B cell (primary cell): ENCODE results near the gene LRP5. TPM values are rescaled to one million over a fixed set of nuclear protein-coding genes. Genes with fewer than 3 reads are reported as not detected.

Source experiments
- ATAC-seq: fragments of 200-7000 bp; cut with Tn5 transposase; one replicate; pipeline ENCODE4 v1.10.0; 2021; ENCODE audit warnings: low read depth, mild to moderate bottlenecking, moderate number of reproducible peaks, moderate library complexity
- CTCF ChIA-PET: fragments of 350-600 bp; sonication (Branson Sonifier 250); formaldehyde crosslinking; loops from one replicate; lab custom pipeline; 2021; ENCODE audit warnings: antibody characterized with exemption, inconsistent platforms; lab: Charles Lee
- POLR2A ChIA-PET: fragments of 350-600 bp; sonication (Branson Sonifier 250); formaldehyde crosslinking; loops from one replicate; lab custom pipeline; 2021; ENCODE audit warnings: antibody characterized with exemption; lab: Charles Lee
- DNase-seq: peaks from one replicate; pipeline ENCODE4 v3.0.0; 2013
- H2AFZ ChIP-seq: 2 replicates; pipeline ENCODE4 v1.6.1; 2012; ENCODE audit warnings: mild to moderate bottlenecking, low read depth, low read length; ENCODE audit not compliant: insufficient read depth, poor library complexity, severe bottlenecking
- H3K27ac ChIP-seq, 2 donors: 1 replicate in 1 of 2; 2 replicates in 1 of 2; pipeline ENCODE4 v1.5.1; 2012 to 2013; ENCODE audit warnings: low read length in 2 of 2, mild to moderate bottlenecking in 2 of 2, moderate library complexity in 1 of 2
- H3K27me3 ChIP-seq, 4 experiments: fragments of 200-600 bp in 1 of 4; sonication (generic) in 1 of 4; replicated peaks in 1 of 4; 1 replicate in 2 of 4; 2 replicates in 2 of 4; pipeline versions ENCODE4 v1.6.1 to v1.7.0; 2013 to 2016; ENCODE audit warnings: low read length in 3 of 4, mild to moderate bottlenecking in 2 of 4, mixed read lengths in 1 of 4, moderate library complexity in 1 of 4; ENCODE audit not compliant: insufficient read depth in 4 of 4, control insufficient read depth in 3 of 4; ENCODE audit errors: control extremely low read depth in 1 of 4
- H3K36me3 ChIP-seq, 2 experiments: replicated peaks in 1 of 2; 1 replicate in 1 of 2; 2 replicates in 1 of 2; pipeline versions ENCODE4 v1.6.1 to v1.7.1; 2013; ENCODE audit warnings: low read length in 1 of 2; ENCODE audit not compliant: insufficient read depth in 2 of 2, control insufficient read depth in 1 of 2; ENCODE audit errors: control extremely low read depth in 1 of 2, extremely low read depth in 1 of 2
- H3K4me1 ChIP-seq, 2 donors: fragments of 200-600 bp in 1 of 2; sonication (generic) in 1 of 2; 1 replicate in 1 of 2; 2 replicates in 1 of 2; pipeline versions ENCODE4 v1.5.1 to v1.6.1; 2013 to 2017; ENCODE audit warnings: low read length in 2 of 2; ENCODE audit not compliant: control insufficient read depth in 2 of 2, insufficient read depth in 2 of 2
- H3K4me2 ChIP-seq: replicated peaks from 2 replicates; pipeline ENCODE3; 2012; ENCODE audit warnings: mild to moderate bottlenecking, low read depth, low read length; ENCODE audit not compliant: poor library complexity, severe bottlenecking
- H3K4me3 ChIP-seq, 5 experiments: fragments of 200-600 bp in 1 of 5; sonication (generic) in 1 of 5; 1 replicate in 3 of 5; 2 replicates in 2 of 5; pipeline versions ENCODE4 v1.5.1 to v1.7.0; 2011 to 2016; ENCODE audit warnings: low read length in 4 of 5, mild to moderate bottlenecking in 4 of 5, low read depth in 2 of 5, control low read depth in 1 of 5, moderate library complexity in 1 of 5; ENCODE audit not compliant: insufficient read depth in 1 of 5; ENCODE audit errors: control extremely low read depth in 1 of 5, extremely low read depth in 1 of 5
- H3K79me2 ChIP-seq: fragments of 200-600 bp; sonication (generic); one replicate; pipeline ENCODE4 v1.6.0; 2016; ENCODE audit warnings: low read length; ENCODE audit not compliant: control insufficient read depth, insufficient read depth
- H3K9ac ChIP-seq: fragments of 200-600 bp; sonication (generic); 2 replicates; pipeline ENCODE4 v1.6.1; 2017; ENCODE audit warnings: mild to moderate bottlenecking, low read length, moderate library complexity
- H3K9me3 ChIP-seq, 3 donors: one replicate each; pipeline versions ENCODE4 v1.6.1 to v1.7.1; 2013; ENCODE audit warnings: low read length in 2 of 3; ENCODE audit not compliant: control insufficient read depth in 2 of 3, insufficient read depth in 1 of 3; ENCODE audit errors: control extremely low read depth in 1 of 3
- H4K20me1 ChIP-seq: 2 replicates; pipeline ENCODE4 v1.6.0; 2012; ENCODE audit warnings: mild to moderate bottlenecking, low read length; ENCODE audit not compliant: insufficient read depth, control insufficient read depth, poor library complexity, severe bottlenecking
- H3K27ac Mint-ChIP-seq: one replicate; pipeline ENCODE4 v1.8.0; 2021; ENCODE audit warnings: mixed read lengths
- H3K27me3 Mint-ChIP-seq: one replicate; pipeline ENCODE4 v1.8.0; 2021; ENCODE audit warnings: mixed read lengths
- H3K4me1 Mint-ChIP-seq: one replicate; pipeline ENCODE4 v1.8.0; 2021; ENCODE audit warnings: mixed read lengths
- H3K4me3 Mint-ChIP-seq: one replicate; pipeline ENCODE4 v1.8.0; 2021; ENCODE audit warnings: mixed read lengths
- H3K9me3 Mint-ChIP-seq: one replicate; pipeline ENCODE4 v1.8.0; 2022; ENCODE audit warnings: mixed read lengths; ENCODE audit not compliant: insufficient read depth
- EZH2 ChIP-seq: IDR thresholded peaks from 2 replicates; pipeline ENCODE4 v1.6.1; 2012; ENCODE audit warnings: borderline replicate concordance, low read depth, mild to moderate bottlenecking, moderate library complexity, low read length; ENCODE audit not compliant: insufficient read depth, poor library complexity, severe bottlenecking
- WGBS: methylation state at CpG from one replicate; pipeline ENCODE4 v1.1.5; 2013; ENCODE audit warnings: missing lambda C conversion rate; ENCODE audit not compliant: insufficient coverage; 5-methylcytosine and 5-hydroxymethylcytosine counted together
- intact Hi-C: fragments of 100-400 bp; cut with micrococcal nuclease; formaldehyde crosslinking; loops from one replicate; pipeline ENCODE4 v1.10.0; 2022
- polyA plus RNA-seq: library from polyadenylated mRNA; depleted of rRNA; stranded (reverse); fragments of >200 nt; gene quantifications from 2 replicates; pipeline ENCODE4 v1.2.3, GENCODE V29; 2012
- total RNA-seq, 2 donors: library from RNA; stranded (reverse); fragments of 120-200 nt in 1 of 2; gene quantifications; 1 replicate in 1 of 2; 2 replicates in 1 of 2; pipeline versions ENCODE4 v1.2.3 to v1.2.4, GENCODE V29; 2013 to 2022
- TF ChIP-seq, protein P1 (sequence below): fragments of 200-600 bp; IDR thresholded peaks from one replicate; pipeline ENCODE4 v1.8.0; 2022; ENCODE audit warnings: antibody characterized with exemption, mild to moderate bottlenecking

Gene LRP5
- total and polyA plus RNA-seq, 2 donors (not counting 1 experiment from before 2014, with no cell fraction given) = 2.4 to 13.9 TPM

DNA sequence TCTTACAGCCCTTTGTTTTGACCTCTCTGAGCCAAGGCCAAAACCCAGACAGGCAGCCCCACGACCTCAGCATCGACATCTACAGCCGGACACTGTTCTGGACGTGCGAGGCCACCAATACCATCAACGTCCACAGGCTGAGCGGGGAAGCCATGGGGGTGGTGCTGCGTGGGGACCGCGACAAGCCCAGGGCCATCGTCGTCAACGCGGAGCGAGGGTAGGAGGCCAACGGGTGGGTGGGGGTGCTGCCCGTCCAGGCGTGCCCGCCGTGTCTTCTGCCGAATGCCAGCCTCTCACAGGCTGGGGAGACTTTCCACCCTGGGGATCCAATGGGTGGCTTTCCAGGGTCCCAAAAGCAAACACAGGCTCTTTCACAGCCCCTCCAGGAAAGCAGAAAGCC is 111.1 kb downstream of the LRP5 start:
- peaks cover 0 to 2% (median 0%) of the 10 kb centered on the region in 4 experiments for H3K27me3 ChIP-seq
- Mint-ChIP-seq H3K27me3 (no peaks in the 10 kb centered on the region), H3K27ac (no peak overlapping the region), H3K9me3 (no peaks in the 10 kb centered on the region), H3K4me1 (no peaks in the 10 kb centered on the region), H3K4me3 (no peak overlapping the region)
- H3K4me2 ChIP-seq = no peak overlapping the region
- H3K4me1 ChIP-seq = no peaks in the 10 kb centered on the region
- no peak overlapping the region for H3K4me3 ChIP-seq
- H2AFZ ChIP-seq = no peak overlapping the region
- ATAC-seq = no peak
- no peak for DNase-seq
- H3K9me3 ChIP-seq = peaks cover 0 to 9% (median 0%) of the 10 kb centered on the region in 3 donors
- WGBS = 93% methylated on average over 20 of the region's 21 CpGs
- CTCF ChIA-PET = no interaction called here
- H3K9ac ChIP-seq = no peak overlapping the region
- intact Hi-C loops = no loop called here
- H3K27ac ChIP-seq = no peak overlapping the region
- H3K79me2 ChIP-seq = no peaks in the 10 kb centered on the region
- TF ChIP-seq EZH2 = no peak
- TF ChIP-seq, protein P1, sequence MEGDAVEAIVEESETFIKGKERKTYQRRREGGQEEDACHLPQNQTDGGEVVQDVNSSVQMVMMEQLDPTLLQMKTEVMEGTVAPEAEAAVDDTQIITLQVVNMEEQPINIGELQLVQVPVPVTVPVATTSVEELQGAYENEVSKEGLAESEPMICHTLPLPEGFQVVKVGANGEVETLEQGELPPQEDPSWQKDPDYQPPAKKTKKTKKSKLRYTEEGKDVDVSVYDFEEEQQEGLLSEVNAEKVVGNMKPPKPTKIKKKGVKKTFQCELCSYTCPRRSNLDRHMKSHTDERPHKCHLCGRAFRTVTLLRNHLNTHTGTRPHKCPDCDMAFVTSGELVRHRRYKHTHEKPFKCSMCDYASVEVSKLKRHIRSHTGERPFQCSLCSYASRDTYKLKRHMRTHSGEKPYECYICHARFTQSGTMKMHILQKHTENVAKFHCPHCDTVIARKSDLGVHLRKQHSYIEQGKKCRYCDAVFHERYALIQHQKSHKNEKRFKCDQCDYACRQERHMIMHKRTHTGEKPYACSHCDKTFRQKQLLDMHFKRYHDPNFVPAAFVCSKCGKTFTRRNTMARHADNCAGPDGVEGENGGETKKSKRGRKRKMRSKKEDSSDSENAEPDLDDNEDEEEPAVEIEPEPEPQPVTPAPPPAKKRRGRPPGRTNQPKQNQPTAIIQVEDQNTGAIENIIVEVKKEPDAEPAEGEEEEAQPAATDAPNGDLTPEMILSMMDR = no peak
- no peaks in the 10 kb centered on the region for H4K20me1 ChIP-seq
- H3K36me3 ChIP-seq = no peaks in the 10 kb centered on the region
- POLR2A ChIA-PET = no interaction called here

DNA sequence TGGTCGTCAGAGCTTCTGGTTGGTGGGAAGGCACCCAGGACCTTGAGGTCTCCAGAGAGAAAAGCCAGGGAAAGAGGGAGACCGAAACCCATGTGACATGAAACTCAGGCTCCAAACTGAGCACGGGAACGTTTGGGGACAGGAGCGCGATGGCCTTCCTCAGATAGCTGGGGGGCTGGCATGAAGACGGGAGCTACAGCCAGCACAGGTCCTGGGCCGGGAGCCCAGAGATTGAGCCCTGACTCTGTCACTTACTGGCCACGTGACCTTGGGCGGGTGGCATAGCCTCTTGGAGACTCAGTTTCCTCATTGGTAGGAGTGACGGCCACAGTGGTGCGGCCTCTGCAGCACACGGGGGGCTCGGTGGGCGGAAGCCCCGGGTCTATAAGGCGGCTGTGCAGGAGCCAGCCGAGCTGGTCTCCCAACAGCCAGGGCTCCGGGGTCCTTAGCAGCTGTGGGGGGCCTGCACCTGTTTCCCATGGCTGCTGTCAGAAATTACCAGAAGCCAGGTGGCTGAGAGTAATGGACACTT is 111.8 kb downstream of the LRP5 start:
- ChIA-PET CTCF (no interaction called here), POLR2A (no interaction called here)
- TF ChIP-seq, protein P1 = no peak
- TF ChIP-seq EZH2 = no peak
- H3K36me3 ChIP-seq = no peaks in the 10 kb centered on the region
- Mint-ChIP-seq H3K4me1 (no peaks in the 10 kb centered on the region), H3K27ac (no peak overlapping the region), H3K4me3 (no peak overlapping the region), H3K27me3 (no peaks in the 10 kb centered on the region), H3K9me3 (no peaks in the 10 kb centered on the region)
- no peak overlapping the region for H3K4me2 ChIP-seq
- DNase-seq (no peak), ATAC-seq (no peak)
- no peaks in the 10 kb centered on the region for H3K79me2 ChIP-seq
- H2AFZ ChIP-seq = no peak overlapping the region
- H3K9ac ChIP-seq = no peak overlapping the region
- H3K4me1 ChIP-seq = no peaks in the 10 kb centered on the region
- no peaks in the 10 kb centered on the region for H4K20me1 ChIP-seq
- intact Hi-C loops = no loop called here
- H3K9me3 ChIP-seq = peaks cover 0 to 12% (median under 1%) of the 10 kb centered on the region in 3 donors
- peaks cover 0 to 2% (median 0%) of the 10 kb centered on the region in 4 experiments for H3K27me3 ChIP-seq
- no peak overlapping the region for H3K4me3 ChIP-seq
- WGBS = 96% methylated on average over 19 of the region's 19 CpGs
- no peak overlapping the region for H3K27ac ChIP-seq
